PC-3 (cell line): ENCODE results near the gene SNRNP27. TPM values are rescaled to one million over a fixed set of nuclear protein-coding genes. Genes with fewer than 3 reads are reported as not detected.

Source experiments
- ATAC-seq: fragments of 200-7000 bp; cut with Tn5 transposase; 2 replicates; pipeline ENCODE4 v1.9.1; 2020; ENCODE audit warnings: mild to moderate bottlenecking, moderate library complexity
- BruUV-seq: library from RNA; stranded (reverse); fragments of 400-500 nt; replicated peaks from 2 replicates; lab custom pipeline; 2021; lab: Mats Ljungman, UMichigan
- CTCF ChIA-PET: fragments of 300-600 bp; sonication (Branson Sonifier 250); formaldehyde crosslinking; loops from one replicate; lab custom pipeline; 2022; ENCODE audit warnings: antibody characterized with exemption; lab: Charles Lee
- POLR2A ChIA-PET: fragments of 300-600 bp; sonication (Branson Sonifier 250); formaldehyde crosslinking; loops from one replicate; lab custom pipeline; 2022; ENCODE audit warnings: antibody characterized with exemption; ENCODE audit not compliant: unreplicated experiment; lab: Charles Lee
- DNase-seq: peaks from one replicate; pipeline ENCODE4 v3.0.0-alpha.2; 2015
- H2AFZ ChIP-seq: fragments of 300-600 bp; sonication (generic); 2 replicates; pipeline ENCODE4 v1.6.0; 2016; ENCODE audit warnings: antibody characterized with exemption, low read length
- H3F3A ChIP-seq: fragments of 300-600 bp; sonication (generic); one replicate; pipeline ENCODE4 v1.6.0; 2017; ENCODE audit warnings: antibody characterized with exemption, low read length, control low read depth, mild to moderate bottlenecking; ENCODE audit not compliant: unreplicated experiment
- H3K27ac ChIP-seq: fragments of 300-600 bp; sonication (generic); 2 replicates; pipeline ENCODE4 v1.5.1; 2016; ENCODE audit warnings: mild to moderate bottlenecking, low read length
- H3K27me3 ChIP-seq: fragments of 300-600 bp; sonication (generic); 2 replicates; pipeline ENCODE4 v1.6.1; 2016; ENCODE audit warnings: low read length, mixed read lengths
- H3K36me3 ChIP-seq: fragments of 300-600 bp; sonication (generic); 2 replicates; pipeline ENCODE4 v1.6.1; 2016; ENCODE audit warnings: low read depth, mixed run types, low read length, mixed read lengths
- H3K4me1 ChIP-seq: fragments of 300-600 bp; sonication (generic); 2 replicates; pipeline ENCODE4 v1.5.1; 2016; ENCODE audit warnings: low read length; ENCODE audit not compliant: insufficient read depth
- H3K4me2 ChIP-seq: fragments of 300-600 bp; sonication (generic); 2 replicates; pipeline ENCODE4 v1.6.0; 2016; ENCODE audit warnings: low read length
- H3K4me3 ChIP-seq: fragments of 300-600 bp; sonication (generic); 2 replicates; pipeline ENCODE4 v1.5.1; 2016; ENCODE audit warnings: mild to moderate bottlenecking, low read length, mixed read lengths
- H3K79me2 ChIP-seq: fragments of 300-600 bp; sonication (generic); 2 replicates; pipeline ENCODE4 v1.6.1; 2017; ENCODE audit warnings: low read length, mixed read lengths
- H3K9ac ChIP-seq: fragments of 300-600 bp; sonication (generic); 2 replicates; pipeline ENCODE4 v1.6.0; 2016; ENCODE audit warnings: mild to moderate bottlenecking, low read length
- H3K9me2 ChIP-seq: fragments of 300-600 bp; sonication (generic); replicated peaks from 2 replicates; pipeline ENCODE4 v1.6.1; 2016; ENCODE audit warnings: mixed run types, low read length, mixed read lengths
- H3K9me3 ChIP-seq: fragments of 300-600 bp; sonication (generic); 2 replicates; pipeline ENCODE4 v1.6.1; 2016; ENCODE audit warnings: low read length, mixed read lengths
- H4K20me1 ChIP-seq: fragments of 300-600 bp; sonication (generic); 2 replicates; pipeline ENCODE4 v1.6.1; 2016; ENCODE audit warnings: low read length, mixed read lengths
- CTCF ChIP-seq: fragments of 300-600 bp; sonication (generic); conservative IDR thresholded peaks from 2 replicates; pipeline ENCODE4 v1.5.1; 2017; ENCODE audit warnings: antibody characterized with exemption, low read depth, mild to moderate bottlenecking, low read length
- EZH2 ChIP-seq: fragments of 300-600 bp; sonication (generic); IDR thresholded peaks from one replicate; pipeline ENCODE4 v1.6.1; 2017; ENCODE audit warnings: antibody characterized with exemption, mild to moderate bottlenecking, low read length; ENCODE audit not compliant: unreplicated experiment
- EZH2phosphoT487 ChIP-seq: fragments of 300-600 bp; sonication (generic); IDR thresholded peaks from 2 replicates; pipeline ENCODE4 v1.6.1; 2018; ENCODE audit warnings: mild to moderate bottlenecking, antibody characterized with exemption, low read length, borderline replicate concordance
- intact Hi-C: fragments of 100-400 bp; cut with micrococcal nuclease; formaldehyde crosslinking; loops from 2 replicates; pipeline ENCODE4 v1.9.0; 2023
- total RNA-seq: library from RNA; depleted of rRNA; stranded (reverse); fragments of >200 nt; gene quantifications from 2 replicates; pipeline ENCODE4 v1.2.3, GENCODE V29; 2014

Gene SNRNP27
- total RNA-seq, 1 experiment from 2014 or later: 44.1 TPM

DNA sequence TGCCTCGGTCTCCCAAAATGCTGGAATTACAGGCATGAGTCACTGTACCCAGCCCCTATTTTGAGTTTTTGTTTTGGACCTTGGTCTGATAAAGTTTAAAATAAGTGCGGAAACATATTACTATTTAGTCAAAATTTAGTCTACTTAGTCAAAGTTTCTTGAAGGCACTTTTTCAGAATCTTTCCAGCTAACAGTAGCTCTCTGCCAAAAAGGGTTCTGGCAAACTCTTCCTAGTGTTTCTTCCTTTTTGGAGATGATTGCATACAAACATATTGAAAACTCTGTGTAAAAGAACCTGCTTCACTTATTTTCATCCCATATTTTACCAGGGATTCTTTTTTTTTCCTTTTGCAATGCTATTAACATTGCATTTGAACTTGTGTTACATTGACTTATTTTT lies 35.5 kb upstream of the SNRNP27 start:
- H3K4me3 ChIP-seq: no peak overlapping the region
- TF ChIP-seq EZH2phosphoT487 (no peak), EZH2 (no peak), CTCF (no peak)
- DNase-seq: no peak
- ChIA-PET POLR2A (interaction anchor here (0.6 kb wide), 1 partner anchor 89 kb away, joined by 3 read pairs; no protein-coding TSS in a partner anchor), CTCF (no interaction called here)
- peak overlapping the region; percentile 40 for H3K27ac ChIP-seq
- 0 out of 2 replicates have a peak, but pooled peaks cover 3% of the 10 kb centered on the region for H3K36me3 ChIP-seq
- no peaks in the 10 kb centered on the region for H3K79me2 ChIP-seq
- no peak overlapping the region for H2AFZ ChIP-seq
- no peak for ATAC-seq
- H3K9ac ChIP-seq: no peak overlapping the region
- H3K4me1 ChIP-seq: peaks cover 25% of the 10 kb centered on the region
- intact Hi-C loops: no loop called here
- no peaks in the 10 kb centered on the region for H3K9me2 ChIP-seq
- peaks cover 7% of the 10 kb centered on the region for H3F3A ChIP-seq
- H4K20me1 ChIP-seq: no peaks in the 10 kb centered on the region
- H3K4me2 ChIP-seq: no peak overlapping the region
- H3K9me3 ChIP-seq: no peaks in the 10 kb centered on the region
- no peaks in the 10 kb centered on the region for H3K27me3 ChIP-seq
- no TSS peak for BruUV-seq

DNA sequence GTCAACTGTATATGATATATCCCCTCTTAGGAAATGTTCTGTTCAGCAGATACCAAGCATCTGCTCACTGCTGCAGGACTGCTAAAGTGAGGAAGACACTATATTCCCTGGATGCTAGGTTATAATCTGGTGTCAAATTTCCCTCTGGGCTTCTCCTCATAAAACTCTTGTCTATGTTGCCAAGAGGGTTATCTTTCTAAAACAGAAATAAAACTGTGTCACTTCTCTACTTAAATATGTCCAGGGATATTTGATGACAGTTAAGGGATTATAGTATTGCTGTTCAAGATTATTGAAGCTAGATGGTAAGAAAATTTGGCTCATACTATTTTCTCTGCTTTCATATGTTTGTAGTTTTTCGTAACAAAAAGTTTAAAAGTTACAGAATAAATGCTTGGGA lies 30.5 kb upstream of the SNRNP27 start:
- no peak for DNase-seq
- peaks cover 18% of the 10 kb centered on the region; the same call in 1 of the 2 replicates for H3K36me3 ChIP-seq
- peaks cover 16% of the 10 kb centered on the region for H3K4me1 ChIP-seq
- H2AFZ ChIP-seq: no peak overlapping the region
- no peaks in the 10 kb centered on the region for H3K27me3 ChIP-seq
- H3F3A ChIP-seq: no peaks in the 10 kb centered on the region
- peak; percentile 25; the same call in 1 of the 2 replicates for ATAC-seq
- no peak overlapping the region for H3K27ac ChIP-seq
- TF ChIP-seq CTCF (no peak), EZH2 (no peak), EZH2phosphoT487 (no peak)
- no peak overlapping the region for H3K4me2 ChIP-seq
- BruUV-seq: no TSS peak
- POLR2A ChIA-PET: interaction anchor here (0.7 kb wide), 1 partner anchor 51 kb away, joined by 3 read pairs; no protein-coding TSS in a partner anchor
- no peaks in the 10 kb centered on the region for H3K9me3 ChIP-seq
- intact Hi-C loops: loop anchor here (2.0 kb wide), 1 partner anchor 18 kb away; no protein-coding TSS in a partner anchor
- H3K4me3 ChIP-seq: no peak overlapping the region
- CTCF ChIA-PET: no interaction called here
- no peaks in the 10 kb centered on the region for H3K79me2 ChIP-seq
- no peaks in the 10 kb centered on the region for H3K9me2 ChIP-seq
- no peak overlapping the region for H3K9ac ChIP-seq
- H4K20me1 ChIP-seq: no peaks in the 10 kb centered on the region

DNA sequence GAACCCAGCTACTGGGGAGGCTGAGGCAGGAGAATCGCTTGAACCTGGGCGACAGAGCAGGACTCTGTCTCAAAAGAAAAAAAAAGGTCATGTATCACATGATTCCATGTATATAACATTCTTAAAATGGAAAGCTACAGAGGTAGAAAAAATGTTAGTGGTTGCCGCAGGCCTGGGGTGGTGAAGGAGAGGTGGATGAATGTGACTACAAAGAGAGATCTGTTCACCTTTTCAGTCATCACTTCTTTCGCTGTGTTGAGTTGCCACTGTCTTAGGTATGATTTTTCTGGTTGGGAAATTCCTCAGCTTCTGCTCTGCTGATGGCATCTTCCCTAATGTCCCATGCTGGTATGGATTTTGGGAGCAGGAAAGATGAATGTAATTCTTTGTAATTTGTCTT lies 5.3 kb upstream of the SNRNP27 start:
- CTCF ChIA-PET: interaction anchor here (0.5 kb wide), 1 partner anchor 10 kb away, joined by 3 read pairs; no protein-coding TSS in a partner anchor
- intact Hi-C loops: no loop called here

More for the DNA sequence above, 5.3 kb upstream of the SNRNP27 start:
- no peaks in the 10 kb centered on the region for H3K9me2 ChIP-seq
- DNase-seq (no peak), ATAC-seq (no peak)
- H3K27ac ChIP-seq: no peak overlapping the region
- no TSS peak for BruUV-seq
- H3F3A ChIP-seq: no peaks in the 10 kb centered on the region
- TF ChIP-seq CTCF (no peak), EZH2phosphoT487 (no peak), EZH2 (no peak)
- peaks cover 3% of the 10 kb centered on the region for H3K4me1 ChIP-seq
- no peak overlapping the region for H3K4me3 ChIP-seq
- H3K79me2 ChIP-seq: no peaks in the 10 kb centered on the region
- H3K9me3 ChIP-seq: no peaks in the 10 kb centered on the region
- no peak overlapping the region for H3K4me2 ChIP-seq
- no peak overlapping the region for H3K9ac ChIP-seq
- H3K36me3 ChIP-seq: no peaks in the 10 kb centered on the region
- H2AFZ ChIP-seq: no peak overlapping the region
- no peaks in the 10 kb centered on the region for H4K20me1 ChIP-seq
- POLR2A ChIA-PET: no interaction called here
- no peaks in the 10 kb centered on the region for H3K27me3 ChIP-seq
